H1 (cell line): ENCODE results near the gene EMX2. TPM values are rescaled to one million over a fixed set of nuclear protein-coding genes. Genes with fewer than 3 reads are reported as not detected.

Source experiments
- CTCF ChIA-PET: fragments of 300-600 bp; sonication (Branson Sonifier 250); formaldehyde crosslinking; loops from one replicate; lab custom pipeline; 2021; ENCODE audit not compliant: partially characterized antibody; lab: Charles Lee
- POLR2A ChIA-PET: fragments of 300-600 bp; sonication (Branson Sonifier 250); formaldehyde crosslinking; loops from one replicate; lab custom pipeline; 2021; ENCODE audit warnings: inconsistent platforms; ENCODE audit not compliant: partially characterized antibody; lab: Charles Lee
- DNase-seq, 2 experiments: peaks; one replicate each; pipeline versions ENCODE4 v3.0.0 to v3.0.0-alpha.2; 2010 to 2022; ENCODE audit warnings: low spot score in 2 of 2, low read depth in 1 of 2, mixed read lengths in 1 of 2
- FAIRE-seq: peaks from 2 replicates; lab custom pipeline; 2011; peaks lifted over from hg19 to GRCh38; lab: Jason Lieb, UNC
- H2AFZ ChIP-seq: 2 replicates; pipeline ENCODE4 v1.8.1; 2012; ENCODE audit warnings: low read length, inconsistent platforms
- H2AK5ac ChIP-seq: 2 replicates; pipeline ENCODE4 v1.6.1; 2013; ENCODE audit warnings: low read depth, low read length
- H2BK120ac ChIP-seq: replicated peaks from 2 replicates; pipeline ENCODE3; 2013; ENCODE audit warnings: low read depth, low read length, inconsistent platforms
- H2BK12ac ChIP-seq: 2 replicates; pipeline ENCODE4 v1.6.1; 2013; ENCODE audit warnings: low read depth, low read length
- H2BK15ac ChIP-seq: 2 replicates; pipeline ENCODE4 v1.6.1; 2013; ENCODE audit warnings: low read length
- H2BK20ac ChIP-seq: 2 replicates; pipeline ENCODE4 v1.6.1; 2013; ENCODE audit warnings: low read length
- H2BK5ac ChIP-seq: 2 replicates; pipeline ENCODE4 v1.6.1; 2013; ENCODE audit warnings: low read depth, low read length
- H3K14ac ChIP-seq: 2 replicates; pipeline ENCODE4 v1.6.1; 2013; ENCODE audit warnings: inconsistent platforms; ENCODE audit not compliant: insufficient read length
- H3K18ac ChIP-seq: 2 replicates; pipeline ENCODE4 v1.6.1; 2013; ENCODE audit warnings: low read length; ENCODE audit errors: extremely low read depth
- H3K23ac ChIP-seq: 2 replicates; pipeline ENCODE4 v1.6.1; 2013; ENCODE audit warnings: inconsistent platforms; ENCODE audit not compliant: insufficient read length
- H3K23me2 ChIP-seq: 2 replicates; pipeline ENCODE4 v1.6.1; 2013; ENCODE audit warnings: low read depth, low read length
- H3K27ac ChIP-seq: 2 replicates; pipeline ENCODE4 v1.6.1; 2011; ENCODE audit warnings: low read depth, low read length, inconsistent platforms
- H3K27me3 ChIP-seq, 4 experiments: replicated peaks in 1 of 4; 1 replicate in 1 of 4; 2 replicates in 3 of 4; pipeline versions ENCODE4 v1.6.1 to v1.8.1; 2011 to 2013; ENCODE audit warnings: low read length in 3 of 4, mild to moderate bottlenecking in 3 of 4, inconsistent platforms in 2 of 4, mixed read lengths in 2 of 4, moderate library complexity in 1 of 4; ENCODE audit not compliant: control insufficient read depth in 3 of 4, insufficient read depth in 3 of 4; ENCODE audit errors: extremely low read depth in 1 of 4
- H3K36me3 ChIP-seq, 4 experiments: 2 replicates each; pipeline versions ENCODE4 v1.6.1 to v1.8.1; 2011 to 2013; ENCODE audit warnings: mild to moderate bottlenecking in 4 of 4, low read length in 3 of 4, moderate library complexity in 2 of 4, control low read depth in 1 of 4, inconsistent platforms in 1 of 4; ENCODE audit not compliant: insufficient read depth in 4 of 4, control insufficient read depth in 2 of 4
- H3K4ac ChIP-seq: replicated peaks from 2 replicates; pipeline ENCODE3; 2013; ENCODE audit warnings: low read length, low read depth, mixed read lengths, inconsistent platforms; ENCODE audit not compliant: insufficient read length
- H3K4me1 ChIP-seq, 4 experiments: replicated peaks in 1 of 4; 1 replicate in 1 of 4; 2 replicates in 3 of 4; pipeline versions ENCODE4 v1.6.1 to v1.8.1; 2011 to 2013; ENCODE audit warnings: low read length in 3 of 4, inconsistent platforms in 2 of 4, mixed read lengths in 1 of 4; ENCODE audit not compliant: insufficient read depth in 4 of 4, control insufficient read depth in 3 of 4
- H3K4me2 ChIP-seq, 2 experiments: 2 replicates each; pipeline versions ENCODE4 v1.6.1 to v1.8.1; 2011 to 2013; ENCODE audit warnings: low read depth in 2 of 2, low read length in 2 of 2, control low read depth in 1 of 2, inconsistent platforms in 1 of 2, mild to moderate bottlenecking in 1 of 2; ENCODE audit not compliant: insufficient read depth in 1 of 2
- H3K4me3 ChIP-seq, 4 experiments: fragments of 200-600, 300-600 bp in 1 of 4; sonication (generic), shearing (Covaris generic), sonication (Bioruptor Twin) in 1 of 4; 2 replicates each; pipeline versions ENCODE4 v1.5.1 to v1.8.1; 2011 to 2016; ENCODE audit warnings: low read length in 4 of 4, low read depth in 3 of 4, control low read depth in 2 of 4, inconsistent platforms in 2 of 4, mild to moderate bottlenecking in 2 of 4, mixed read lengths in 1 of 4, moderate library complexity in 1 of 4; ENCODE audit not compliant: insufficient read depth in 2 of 4; ENCODE audit errors: extremely low read depth in 1 of 4
- H3K56ac ChIP-seq: replicated peaks from 2 replicates; pipeline ENCODE3; 2013; ENCODE audit warnings: low read depth, mild to moderate bottlenecking, mixed read lengths, low read length, inconsistent platforms; ENCODE audit not compliant: insufficient read length
- H3K79me1 ChIP-seq: 2 replicates; pipeline ENCODE4 v1.6.1; 2013; ENCODE audit warnings: low read depth, low read length, control low read depth
- H3K79me2 ChIP-seq, 2 experiments: 2 replicates each; pipeline versions ENCODE4 v1.6.1 to v1.8.1; 2012 to 2013; ENCODE audit warnings: low read length in 2 of 2, mild to moderate bottlenecking in 2 of 2, inconsistent platforms in 1 of 2; ENCODE audit not compliant: insufficient read depth in 2 of 2, control insufficient read depth in 1 of 2
- H3K9ac ChIP-seq, 4 experiments: replicated peaks in 1 of 4; 1 replicate in 1 of 4; 2 replicates in 3 of 4; pipeline versions ENCODE4 v1.6.1 to v1.8.1; 2011 to 2013; ENCODE audit warnings: low read depth in 3 of 4, low read length in 3 of 4, control low read depth in 2 of 4, mild to moderate bottlenecking in 2 of 4, moderate library complexity in 2 of 4, inconsistent platforms in 1 of 4; ENCODE audit errors: extremely low read depth in 1 of 4
- H3K9me3 ChIP-seq, 2 experiments: 2 replicates each; pipeline versions ENCODE4 v1.6.1 to v1.8.1; 2012 to 2013; ENCODE audit warnings: mild to moderate bottlenecking in 2 of 2, moderate library complexity in 2 of 2, control low read depth in 1 of 2, inconsistent platforms in 1 of 2, low read depth in 1 of 2, low read length in 1 of 2, mixed read lengths in 1 of 2; ENCODE audit not compliant: insufficient read depth in 2 of 2
- H4K20me1 ChIP-seq, 2 experiments: replicated peaks in 1 of 2; 2 replicates each; pipeline versions ENCODE3 to v1.8.1; 2011 to 2013; ENCODE audit warnings: inconsistent platforms in 2 of 2, low read length in 2 of 2, mild to moderate bottlenecking in 1 of 2; ENCODE audit not compliant: insufficient read depth in 2 of 2, control insufficient read depth in 1 of 2
- H4K5ac ChIP-seq: 2 replicates; pipeline ENCODE4 v1.6.1; 2013; ENCODE audit warnings: low read length, low read depth, mixed read lengths, inconsistent platforms; ENCODE audit not compliant: insufficient read length
- H4K8ac ChIP-seq: 2 replicates; pipeline ENCODE4 v1.8.0; 2013; ENCODE audit warnings: mild to moderate bottlenecking, moderate library complexity, low read length, inconsistent platforms; ENCODE audit not compliant: insufficient read depth; ENCODE audit errors: extremely low read depth
- H4K91ac ChIP-seq: replicated peaks from 2 replicates; pipeline ENCODE3; 2013; ENCODE audit warnings: low read length, mixed read lengths, inconsistent platforms; ENCODE audit not compliant: insufficient read length
- BACH1 ChIP-seq: IDR thresholded peaks from 2 replicates; pipeline ENCODE4 v1.6.1; 2012; ENCODE audit warnings: low read length, improper control_type of control experiment
- WGBS, 2 experiments: shearing (Covaris generic) in 1 of 2; methylation state at CpG; one replicate each; pipeline versions ENCODE4 v1.1.6 to v1.1.7; 2013 to 2015; ENCODE audit warnings: low lambda C conversion rate in 2 of 2, mixed read lengths in 2 of 2, inconsistent platforms in 1 of 2, low coverage in 1 of 2, missing lambda C conversion rate in 1 of 2; ENCODE audit not compliant: insufficient replicate concordance in 2 of 2, insufficient coverage in 1 of 2, insufficient read length in 1 of 2; ENCODE audit errors: extremely low coverage in 1 of 2, missing lambda C conversion rate in 1 of 2; 5-methylcytosine and 5-hydroxymethylcytosine counted together
- polyA plus RNA-seq, 7 experiments: library from polyadenylated mRNA; depleted of rRNA in 3 of 7; stranded (reverse) in 5 of 7; unstranded in 2 of 7; fragments of >200 nt in 5 of 7; fragments of 200-250 nt in 2 of 7; gene quantifications; 1 replicate in 5 of 7; 2 replicates in 1 of 7; 4 replicates in 1 of 7; pipeline versions ENCODE4 v1.2.1 to v1.2.3, GENCODE V29; 2011 to 2013; ENCODE audit warnings: missing spikeins in 2 of 7, mixed read lengths in 2 of 7
- total RNA-seq: library from RNA; stranded (reverse); fragmentation: NEBNext Ultra II Directional; extraction: Animal tissue kit (Norgen Biotek cat#: 25700); gene quantifications from 2 replicates; pipeline ENCODE4 v1.2.1, GENCODE V29; 2021
- TF ChIP-seq, protein P1 (sequence below): IDR thresholded peaks from 2 replicates; pipeline ENCODE4 v1.6.1; 2011; ENCODE audit warnings: low read depth, mild to moderate bottlenecking, low read length; ENCODE audit not compliant: insufficient read depth

Gene EMX2
- total and polyA plus RNA-seq, 2 of the 8 experiments (the other 6 are each of a cell fraction or from before 2014, with no cell fraction given), result not detected

DNA sequence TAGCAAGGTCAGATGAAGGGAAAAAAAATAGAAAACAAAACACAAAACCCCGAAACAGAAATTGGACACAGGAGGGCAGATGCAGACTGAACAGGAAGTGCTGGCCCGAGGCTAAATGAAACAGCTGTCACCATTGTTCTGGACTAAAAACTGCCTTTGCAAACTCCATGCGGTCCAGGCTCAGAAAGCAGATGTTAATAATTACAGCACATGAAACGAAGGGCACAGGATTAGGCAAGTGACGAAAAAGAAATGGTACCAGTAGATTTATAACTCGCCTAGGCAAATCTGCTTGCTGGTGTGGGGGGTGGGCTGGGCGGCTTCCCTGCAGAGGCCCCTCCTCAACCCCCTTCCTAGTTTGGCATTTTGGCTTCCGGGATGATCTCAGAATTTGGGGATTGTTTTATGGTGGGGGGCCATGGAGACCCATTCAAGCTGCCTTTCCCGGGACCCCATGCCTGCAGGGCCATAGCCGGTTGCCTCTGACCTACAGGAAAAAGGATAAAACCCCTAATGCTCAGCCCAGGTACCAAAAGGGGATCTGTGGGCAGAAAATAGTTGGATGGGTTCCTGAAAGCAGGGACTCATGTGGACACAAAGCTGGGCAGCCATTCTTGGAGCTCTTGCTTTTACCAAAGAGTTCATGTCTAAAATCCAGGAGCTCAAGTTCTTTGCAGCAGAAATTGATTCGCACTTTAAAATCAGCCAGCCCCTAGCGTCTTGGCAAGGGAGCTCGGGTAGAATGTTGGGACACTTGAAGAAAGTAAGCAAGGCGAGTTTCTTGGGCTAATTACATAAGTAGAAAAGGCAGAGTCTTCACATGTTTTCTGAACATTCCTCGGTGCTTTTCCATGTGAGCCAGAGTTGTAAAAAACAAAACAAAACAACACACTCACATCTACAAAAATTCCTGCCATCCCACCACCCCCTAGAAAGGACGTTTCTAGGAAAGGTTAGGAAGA lies 39.0 kb upstream of the EMX2 start:
- 79% methylated on average over 16 of the region's 16 CpGs; no CpG with 5 or more reads in 1 of the 2 experiments for WGBS, 2 experiments
- DNase-seq, result no peak
- Histone ChIP-seq H4K5ac (no peak overlapping the region), H3K18ac (no peak overlapping the region), H3K9me3 (no peaks in the 10 kb centered on the region), H2AFZ (no peak overlapping the region), H2BK20ac (no peak overlapping the region), H3K27ac (no peak overlapping the region), H2BK120ac (no peak overlapping the region), H3K23me2 (peaks cover 4% of the 10 kb centered on the region; the same call in 1 of the 2 replicates), H3K36me3 (no peaks in the 10 kb centered on the region), H2BK15ac (no peak overlapping the region), H4K91ac (no peak overlapping the region), H3K56ac (no peak overlapping the region), H2AK5ac (no peak overlapping the region), H2BK12ac (no peak overlapping the region), H3K9ac (no peak overlapping the region), H3K23ac (no peak overlapping the region), H3K79me1 (no peaks in the 10 kb centered on the region), H3K4me1 (peaks cover 0 to 3% (median 1%) of the 10 kb centered on the region in 4 experiments; a peak in 2 of 7 replicates), H3K4me3 (no peak overlapping the region), H3K14ac (no peak overlapping the region), H3K79me2 (no peaks in the 10 kb centered on the region), H3K27me3 (no peaks in the 10 kb centered on the region; a peak in 1 of 7 replicates), H2BK5ac (no peak overlapping the region), H3K4ac (no peak overlapping the region), H4K20me1 (no peaks in the 10 kb centered on the region), H3K4me2 (no peak overlapping the region), H4K8ac (no peak overlapping the region)
- ChIA-PET POLR2A (no interaction called here), CTCF (interaction anchor here (0.6 to 10.9 kb wide), 9 partner anchors 7 to 955 kb away, joined by 3 to 84 read pairs (median 4); partner anchors contain the start of gene EMX2)
- FAIRE-seq, result no peak
- TF ChIP-seq, protein P1, sequence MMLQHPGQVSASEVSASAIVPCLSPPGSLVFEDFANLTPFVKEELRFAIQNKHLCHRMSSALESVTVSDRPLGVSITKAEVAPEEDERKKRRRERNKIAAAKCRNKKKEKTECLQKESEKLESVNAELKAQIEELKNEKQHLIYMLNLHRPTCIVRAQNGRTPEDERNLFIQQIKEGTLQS, result no peak
- no peak for TF ChIP-seq BACH1
